GM23338 (cell line): ENCODE measurements around the gene ZFC3H1.

Experiments used
- EZH2 ChIP-seq: fragments of 200-600 bp; sonication (generic); IDR thresholded peaks from one replicate; pipeline ENCODE4 v1.8.0; 2017; ENCODE audit warnings: antibody characterized with exemption, mild to moderate bottlenecking, low read depth; ENCODE audit not compliant: unreplicated experiment
- TF ChIP-seq, protein P1 (sequence below), 2 experiments: fragments of 200-600 bp in 1 of 2; sonication (generic) in 1 of 2; conservative IDR thresholded peaks; 2 replicates each; pipeline versions ENCODE4 v1.5.1 to v1.6.1; 2016 to 2017; ENCODE audit warnings: antibody characterized with exemption in 2 of 2, low read depth in 2 of 2, mild to moderate bottlenecking in 2 of 2, moderate library complexity in 1 of 2

DNA sequence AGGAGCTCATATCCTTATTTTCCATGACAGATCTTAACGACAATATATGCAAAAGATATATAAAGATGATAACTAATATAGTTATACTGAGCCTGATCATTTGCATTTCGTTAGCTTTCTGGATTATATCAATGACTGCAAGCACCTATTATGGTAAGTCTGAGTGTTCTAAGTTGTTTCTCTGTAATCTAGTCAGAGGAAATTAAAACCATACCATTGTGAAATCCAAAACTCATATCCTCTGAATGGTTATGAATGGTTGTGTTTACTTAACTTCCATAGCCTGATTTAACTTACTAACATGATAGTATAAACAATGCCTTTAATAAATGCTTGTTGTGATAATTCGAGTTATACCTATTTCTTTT is 23.0 kb upstream of the ZFC3H1 start:
- TF ChIP-seq, protein P1, sequence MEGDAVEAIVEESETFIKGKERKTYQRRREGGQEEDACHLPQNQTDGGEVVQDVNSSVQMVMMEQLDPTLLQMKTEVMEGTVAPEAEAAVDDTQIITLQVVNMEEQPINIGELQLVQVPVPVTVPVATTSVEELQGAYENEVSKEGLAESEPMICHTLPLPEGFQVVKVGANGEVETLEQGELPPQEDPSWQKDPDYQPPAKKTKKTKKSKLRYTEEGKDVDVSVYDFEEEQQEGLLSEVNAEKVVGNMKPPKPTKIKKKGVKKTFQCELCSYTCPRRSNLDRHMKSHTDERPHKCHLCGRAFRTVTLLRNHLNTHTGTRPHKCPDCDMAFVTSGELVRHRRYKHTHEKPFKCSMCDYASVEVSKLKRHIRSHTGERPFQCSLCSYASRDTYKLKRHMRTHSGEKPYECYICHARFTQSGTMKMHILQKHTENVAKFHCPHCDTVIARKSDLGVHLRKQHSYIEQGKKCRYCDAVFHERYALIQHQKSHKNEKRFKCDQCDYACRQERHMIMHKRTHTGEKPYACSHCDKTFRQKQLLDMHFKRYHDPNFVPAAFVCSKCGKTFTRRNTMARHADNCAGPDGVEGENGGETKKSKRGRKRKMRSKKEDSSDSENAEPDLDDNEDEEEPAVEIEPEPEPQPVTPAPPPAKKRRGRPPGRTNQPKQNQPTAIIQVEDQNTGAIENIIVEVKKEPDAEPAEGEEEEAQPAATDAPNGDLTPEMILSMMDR (conservative IDR thresholded peaks at IDR 0.05; ENCODE audit: low read depth in 2 of 2): no peak
- TF ChIP-seq EZH2: no peak
